Measurements from ENCODE around the gene PNPO.

The PNPO gene

GRCh38 chr17:47962901-47963300, 21.5 kb downstream of the PNPO start:
- H3K4me3 ChIP-seq (replicated peaks; ENCODE audit: low read depth, low read length) = no peak overlapping the region
- TF ChIP-seq CTCF (IDR thresholded peaks at IDR 0.05; ENCODE audit: low read depth, low read length, missing control alignments) = no peak
- no peak for DNase-seq (ENCODE audit: extremely low read depth, low read depth)

GRCh38 chr17:47964856-47965255, 23.5 kb downstream of the PNPO start:
- no peak overlapping the region for H3K4me3 ChIP-seq (replicated peaks; ENCODE audit: low read depth, low read length)
- no peak for TF ChIP-seq CTCF (IDR thresholded peaks at IDR 0.05; ENCODE audit: low read depth, low read length, missing control alignments)
- DNase-seq (ENCODE audit: extremely low read depth, low read depth) = no peak

- H3K4me3 ChIP-seq (replicated peaks; ENCODE audit: low read depth, low read length) = no peak overlapping the region
- no peak for TF ChIP-seq CTCF (IDR thresholded peaks at IDR 0.05; ENCODE audit: low read depth, low read length, missing control alignments)
- no peak for DNase-seq (ENCODE audit: extremely low read depth, low read depth)
Measured at GRCh38 chr17:47966079-47966519, 24.7 kb downstream of the PNPO start.

GRCh38 chr17:47967607-47968252, 26.4 kb downstream of the PNPO start:
- H3K4me3 ChIP-seq (replicated peaks; ENCODE audit: low read depth, low read length) = no peak overlapping the region
- no peak for TF ChIP-seq CTCF (IDR thresholded peaks at IDR 0.05; ENCODE audit: low read depth, low read length, missing control alignments)
- DNase-seq (ENCODE audit: extremely low read depth, low read depth) = no peak

- no peak for DNase-seq (ENCODE audit: extremely low read depth, low read depth)
- no peak for TF ChIP-seq CTCF (IDR thresholded peaks at IDR 0.05; ENCODE audit: low read depth, low read length, missing control alignments)
- no peak overlapping the region for H3K4me3 ChIP-seq (replicated peaks; ENCODE audit: low read depth, low read length)
Measured at GRCh38 chr17:47968836-47969235, 27.5 kb downstream of the PNPO start.

GRCh38 chr17:47969930-47970724, 28.8 kb downstream of the PNPO start:
- no peak for DNase-seq (ENCODE audit: extremely low read depth, low read depth)
- TF ChIP-seq CTCF (IDR thresholded peaks at IDR 0.05; ENCODE audit: low read depth, low read length, missing control alignments) = no peak
- peak overlapping the region; percentile 30 for H3K4me3 ChIP-seq (replicated peaks; ENCODE audit: low read depth, low read length)
